Globus pallidus (tissue), 1 donor: ENCODE results near the gene BTN1A1.
"Not testable (repeated sequence)": the region's sequence is repeated elsewhere in the genome, so short reads cannot be mapped to it uniquely, and the experiment has no call there.

Source experiments
- DNase-seq: peaks from one replicate; pipeline ENCODE4 v3.0.0-alpha.2; 2015; ENCODE audit warnings: low spot score

Gene BTN1A1

GRCh38 chr6:26500102-26500501, at the start of gene BTN1A1:
TSS of gene BTN1A1 (plus strand) at chr6:26500303. CDS start at chr6:26501287, 984 bp downstream.
- DNase-seq, result no peak

GRCh38 chr6:26452631-26453235, 47.4 kb upstream of the BTN1A1 start:
- no peak for DNase-seq

DNA sequence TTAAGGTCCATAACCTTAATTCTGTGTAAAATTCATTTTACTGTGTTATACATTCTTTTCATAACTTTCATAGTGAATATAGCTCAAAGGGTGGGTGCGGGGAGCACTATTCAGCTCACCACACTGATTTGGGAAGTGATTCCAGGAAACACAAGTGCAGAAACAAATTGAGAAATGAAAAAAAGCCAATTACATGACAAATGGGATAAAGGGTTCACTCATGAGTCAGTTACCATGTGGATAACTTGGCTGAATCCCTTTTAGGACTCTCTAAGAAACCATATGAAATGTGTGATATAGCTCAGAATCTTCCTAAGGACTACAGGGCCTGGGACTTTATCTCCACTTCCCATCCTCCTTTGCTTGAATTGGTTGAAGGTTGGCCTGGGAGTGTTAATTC, 45.5 kb upstream of the BTN1A1 start:
- no peak for DNase-seq

GRCh38 chr6:26455357-26455970, 44.6 kb upstream of the BTN1A1 start:
- no peak for DNase-seq

DNA sequence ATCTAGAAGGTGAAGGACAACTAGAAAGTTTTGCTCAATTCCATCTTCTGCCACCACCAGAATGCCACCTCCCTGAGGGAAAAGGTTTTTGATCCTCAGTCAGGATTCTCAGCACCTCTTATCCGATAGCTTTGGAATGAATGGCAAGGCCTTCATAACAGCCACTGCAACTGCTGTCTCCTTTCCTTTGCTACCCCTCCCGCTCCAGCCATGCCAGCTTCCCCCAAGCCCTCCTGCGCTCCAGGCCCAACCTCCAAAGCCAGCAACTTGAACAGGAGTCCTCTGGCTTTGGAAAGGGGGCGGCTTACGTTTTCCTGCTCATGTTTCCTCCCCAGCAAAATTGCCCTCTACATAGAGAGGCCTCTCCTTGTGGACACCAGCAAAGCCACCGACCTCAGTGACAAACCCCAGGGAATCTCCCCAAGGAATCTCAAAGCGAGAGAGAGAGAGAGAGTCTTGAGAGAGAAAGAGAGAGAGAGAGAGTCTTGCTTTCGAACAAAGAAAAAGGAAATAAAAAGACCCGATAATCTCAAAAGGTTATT, 42.8 kb upstream of the BTN1A1 start:
- no peak for DNase-seq

GRCh38 chr6:26457806-26458688, 42.1 kb upstream of the BTN1A1 start, which contains the start of gene BTN2A1:
TSS of gene BTN2A1 (plus strand) at chr6:26457955. CDS start at chr6:26458637, 682 bp downstream.
- peak; percentile 94 for DNase-seq

GRCh38 chr6:26459023-26459810, 40.9 kb upstream of the BTN1A1 start:
- DNase-seq, result no peak

DNA sequence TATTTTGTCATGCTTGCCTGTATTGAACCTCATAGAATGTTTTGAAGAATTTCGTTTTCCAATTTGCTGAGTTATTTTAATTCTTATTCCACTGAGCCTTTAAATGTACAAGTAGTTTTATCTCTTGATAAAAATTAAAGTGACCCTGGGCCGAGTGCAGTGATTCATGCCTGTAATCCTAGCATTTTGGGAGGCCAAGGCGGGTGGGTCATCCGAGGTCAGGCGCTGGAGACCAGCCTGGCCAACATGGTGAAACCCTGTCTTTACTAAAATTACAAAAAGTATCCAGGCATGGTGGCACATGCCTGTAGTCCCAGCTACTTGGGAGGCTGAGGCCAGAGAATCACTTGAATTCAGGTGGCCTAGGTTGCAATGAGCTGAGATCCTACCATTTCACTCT, 38.8 kb upstream of the BTN1A1 start:
- not testable (repeated sequence) for DNase-seq

DNA sequence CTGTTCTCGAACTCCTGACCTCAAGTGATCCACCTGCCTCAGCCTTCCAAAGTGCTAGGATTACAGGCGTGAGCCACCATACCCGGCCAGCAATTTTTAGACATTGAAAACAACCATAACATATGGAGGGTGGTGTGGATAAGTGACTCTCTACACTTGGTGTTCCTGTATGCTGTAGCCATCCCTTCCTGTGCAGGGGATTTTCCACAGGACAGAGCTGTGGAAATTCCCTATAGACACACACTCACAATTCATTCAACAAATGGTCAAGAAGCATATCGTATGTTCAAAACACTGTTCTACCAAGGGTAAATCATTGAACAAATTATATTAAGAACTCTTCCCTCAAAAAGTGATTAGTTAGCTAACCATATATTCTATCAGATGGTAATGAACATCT, 36.1 kb upstream of the BTN1A1 start:
- no peak for DNase-seq

DNA sequence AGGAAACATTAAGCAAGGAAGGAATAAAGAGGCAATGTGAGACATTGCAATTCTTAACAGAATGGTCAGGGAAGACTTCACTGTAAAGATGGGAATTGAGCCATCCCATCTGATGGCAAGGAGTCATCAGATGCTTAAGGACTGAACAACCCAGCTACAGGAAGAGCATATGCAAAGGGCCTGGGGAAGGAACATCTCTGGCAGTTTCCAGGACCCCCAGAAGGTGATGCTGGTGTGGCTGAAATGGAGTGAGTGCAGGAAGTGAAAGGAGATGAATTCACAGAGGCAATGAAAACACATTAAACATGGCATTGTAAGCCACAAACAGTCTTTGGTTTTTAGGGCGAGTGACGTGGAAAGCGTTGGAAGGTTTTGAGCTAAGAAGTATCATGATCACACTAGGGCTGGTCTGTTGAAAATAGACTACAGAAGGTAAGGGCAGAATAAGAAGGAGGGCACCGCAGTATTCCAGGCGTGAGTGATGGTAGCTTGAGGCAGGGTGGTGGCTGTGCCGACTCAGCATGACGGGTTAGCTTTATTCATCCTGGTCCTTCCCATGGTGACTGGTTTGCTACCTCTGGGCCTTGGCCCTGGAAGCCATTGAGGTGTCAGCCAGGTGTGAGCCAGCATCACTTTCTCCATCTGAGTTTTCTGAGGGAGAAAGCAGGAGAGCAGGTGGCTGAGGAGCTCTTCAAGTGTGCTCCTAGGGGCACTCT, 35.5 kb upstream of the BTN1A1 start:
- DNase-seq, result no peak

GRCh38 chr6:26465776-26466175, 34.3 kb upstream of the BTN1A1 start:
- DNase-seq, result no peak

DNA sequence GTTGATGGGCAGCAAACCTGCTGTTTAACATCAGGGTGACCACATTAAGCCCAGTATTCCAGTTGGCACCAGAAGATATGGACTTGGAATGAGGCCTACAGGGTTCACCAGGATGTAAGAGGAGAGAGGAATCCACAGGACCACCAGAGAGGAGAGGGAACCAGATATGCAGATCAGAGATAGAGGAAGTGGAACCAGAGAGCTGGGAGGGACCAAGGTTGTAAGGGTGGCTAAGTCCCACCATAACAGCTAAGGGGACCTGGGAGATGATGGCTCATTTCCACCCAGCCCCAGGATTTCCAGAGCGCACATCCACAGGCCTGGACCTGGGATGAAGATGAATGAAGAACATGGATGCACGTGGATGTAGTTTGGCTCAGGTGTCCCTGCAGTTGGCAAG, 31.3 kb upstream of the BTN1A1 start:
- DNase-seq, result no peak

- DNase-seq, result no peak
These were observed 29.5 kb upstream of the BTN1A1 start for GRCh38 chr6:26470643-26471042.

- no peak for DNase-seq
These were observed 28.1 kb upstream of the BTN1A1 start for GRCh38 chr6:26471970-26472369.

DNA sequence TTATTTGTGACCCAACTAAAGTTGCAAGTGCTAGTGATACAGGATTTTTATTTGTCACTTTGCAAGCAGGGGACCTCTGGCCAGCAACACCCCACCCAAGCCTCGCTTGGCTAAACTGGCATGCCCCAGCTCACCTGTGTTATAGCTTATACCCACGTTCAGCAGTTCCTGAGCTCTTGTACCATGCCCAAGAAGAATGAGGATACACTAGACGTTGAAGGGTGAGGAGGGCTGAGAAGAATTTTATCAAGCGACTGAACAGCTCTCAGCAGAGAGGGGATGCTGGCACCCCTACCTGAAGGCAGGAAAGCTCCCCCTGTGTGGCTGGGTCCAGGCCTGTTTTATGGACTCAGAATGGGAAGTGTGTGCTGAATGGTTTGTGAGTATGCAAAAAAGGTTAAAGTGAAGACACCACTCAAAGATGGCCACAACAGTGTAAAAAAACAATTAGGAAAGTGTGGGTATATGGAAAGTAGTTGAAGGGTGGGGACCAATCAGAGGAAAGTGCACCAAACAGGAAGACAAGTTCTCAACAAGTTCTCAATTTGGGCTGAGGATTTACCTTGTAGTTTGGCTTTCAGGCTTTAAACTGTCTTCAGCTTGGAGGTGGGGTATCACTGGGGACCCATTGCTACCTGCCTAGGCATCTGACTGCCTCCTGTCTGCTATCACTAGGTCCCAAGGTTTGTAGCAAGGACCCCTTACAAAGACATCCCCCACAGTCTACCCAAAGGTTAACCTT, 27.4 kb upstream of the BTN1A1 start:
- no peak for DNase-seq

DNA sequence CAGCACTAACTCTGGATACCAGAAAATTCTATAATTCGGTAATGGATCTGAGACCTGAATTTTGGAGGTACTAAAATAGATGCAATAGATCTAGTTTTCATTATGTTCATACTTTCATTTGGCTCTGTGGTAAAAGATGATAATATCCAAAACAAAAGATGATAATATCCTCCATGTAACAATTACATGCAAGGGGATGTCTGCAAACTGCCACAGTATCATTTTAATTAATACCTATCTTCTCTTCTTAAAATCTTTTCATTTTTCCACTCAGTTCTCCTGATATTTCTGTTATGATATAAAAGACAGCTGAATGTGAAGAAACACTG, 26.7 kb upstream of the BTN1A1 start:
- no peak for DNase-seq

DNA sequence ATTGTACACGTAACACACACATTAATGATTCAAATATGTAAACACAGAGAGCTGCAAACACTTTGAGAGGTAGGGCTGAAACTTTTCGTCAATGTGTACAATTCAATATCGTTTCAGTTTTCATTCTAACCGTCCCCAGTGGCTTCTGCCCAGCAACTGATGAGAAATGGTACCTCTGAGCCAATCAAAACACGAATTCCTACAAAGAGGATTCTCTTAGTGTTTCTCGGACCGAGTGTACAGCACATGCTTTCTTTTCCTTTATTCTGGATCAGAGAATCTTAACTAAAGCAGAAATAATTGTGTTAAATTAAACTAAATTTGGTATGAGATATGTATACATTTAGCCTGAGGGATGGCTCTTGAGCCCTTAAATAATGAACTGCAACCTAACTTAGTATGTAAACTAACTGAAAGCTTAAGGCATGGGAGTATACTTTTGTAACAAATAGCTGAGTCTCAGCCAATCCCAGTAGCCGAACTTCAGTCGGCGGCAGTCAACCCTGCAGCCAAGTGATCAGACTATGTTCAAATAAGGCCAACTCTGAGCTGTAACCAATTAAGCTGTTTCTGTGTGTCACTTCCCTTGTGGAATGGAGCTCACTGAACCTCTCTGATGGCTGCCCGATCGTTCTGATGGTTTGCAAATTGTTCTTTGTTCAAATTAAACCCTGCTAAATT, 26.2 kb upstream of the BTN1A1 start:
- peak; percentile 84 for DNase-seq

DNA sequence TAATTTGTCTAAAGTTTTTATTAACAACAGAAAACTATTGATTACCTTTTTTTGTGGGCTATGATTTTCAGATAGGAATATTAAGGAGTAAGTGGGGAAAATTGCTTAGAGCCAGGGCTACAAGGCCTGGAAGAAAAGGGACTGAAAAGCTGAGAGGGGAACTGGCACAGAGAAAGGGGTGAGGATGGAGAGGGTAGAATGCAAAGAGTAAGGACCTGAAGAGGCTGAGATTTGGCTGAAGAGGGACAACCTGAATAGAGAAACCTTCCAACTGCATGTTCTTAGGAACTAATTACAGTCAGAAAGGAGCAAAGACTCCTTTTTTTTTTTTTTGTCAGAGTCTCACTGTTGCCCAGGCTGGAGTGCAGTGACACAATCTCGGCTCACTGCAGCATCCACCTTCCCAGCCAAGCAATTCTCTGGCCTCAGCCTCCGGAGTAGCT, 25.6 kb upstream of the BTN1A1 start:
- no peak for DNase-seq

GRCh38 chr6:26475823-26476729, 24.0 kb upstream of the BTN1A1 start:
- DNase-seq, result no peak
